OCI-LY7 (cell line): ENCODE data around the gene GALR3. TPM values are rescaled to one million over a fixed set of nuclear protein-coding genes. Genes with fewer than 3 reads are reported as not detected.
"Not testable (repeated sequence)": the region's sequence is repeated elsewhere in the genome, so short reads cannot be mapped to it uniquely, and the experiment has no call there.

ENCODE experiments used
- BruUV-seq: library from RNA; stranded (reverse); fragments of 400-500 nt; replicated peaks from 2 replicates; lab custom pipeline; 2021; lab: Mats Ljungman, UMichigan
- CTCF ChIA-PET: fragments of 300-600 bp; sonication (Branson Sonifier 250); formaldehyde crosslinking; loops from one replicate; lab custom pipeline; 2022; ENCODE audit warnings: antibody characterized with exemption; ENCODE audit not compliant: unreplicated experiment; lab: Charles Lee
- POLR2A ChIA-PET: fragments of 300-600 bp; sonication (Branson Sonifier 250); formaldehyde crosslinking; loops from one replicate; lab custom pipeline; 2022; ENCODE audit warnings: antibody characterized with exemption; lab: Charles Lee
- DNase-seq: peaks from one replicate; pipeline ENCODE4 v3.0.0-alpha.2; 2015; ENCODE audit warnings: low spot score
- H2AFZ ChIP-seq: fragments of 200-600 bp; sonication (generic), shearing (Covaris generic); 2 replicates; pipeline ENCODE4 v1.6.1; 2014; ENCODE audit warnings: mild to moderate bottlenecking, antibody characterized with exemption, low read length, moderate library complexity
- H3K27ac ChIP-seq: fragments of 200-600 bp; sonication (generic); 2 replicates; pipeline ENCODE4 v1.5.1; 2014; ENCODE audit warnings: mixed run types, low read depth, mild to moderate bottlenecking, moderate library complexity, low read length, inconsistent platforms; ENCODE audit not compliant: poor library complexity, severe bottlenecking
- H3K36me3 ChIP-seq: fragments of 200-600 bp; sonication (generic); 2 replicates; pipeline ENCODE4 v1.6.1; 2014; ENCODE audit warnings: mild to moderate bottlenecking, antibody characterized with exemption, low read length, moderate library complexity, mixed read lengths; ENCODE audit not compliant: insufficient read depth
- H3K4me1 ChIP-seq: fragments of 200-600 bp; sonication (generic); 2 replicates; pipeline ENCODE4 v1.5.1; 2014; ENCODE audit warnings: mild to moderate bottlenecking, low read length; ENCODE audit not compliant: insufficient read depth, poor library complexity, severe bottlenecking
- H3K4me2 ChIP-seq: fragments of 200-600 bp; sonication (generic); 2 replicates; pipeline ENCODE4 v1.6.1; 2014; ENCODE audit warnings: mild to moderate bottlenecking, low read length
- H3K4me3 ChIP-seq: fragments of 200-600 bp; sonication (generic); 2 replicates; pipeline ENCODE4 v1.5.1; 2014; ENCODE audit warnings: mild to moderate bottlenecking, low read depth, low read length; ENCODE audit not compliant: poor library complexity, severe bottlenecking
- H3K79me2 ChIP-seq: fragments of 200-600 bp; sonication (generic); 2 replicates; pipeline ENCODE4 v1.6.1; 2016; ENCODE audit warnings: low read depth, mild to moderate bottlenecking, low read length, moderate library complexity, mixed read lengths; ENCODE audit not compliant: insufficient read depth
- H3K9me2 ChIP-seq: fragments of 200-600 bp; sonication (generic); 2 replicates; pipeline ENCODE4 v1.6.1; 2016; ENCODE audit warnings: mild to moderate bottlenecking, low read length, mixed read lengths; ENCODE audit not compliant: insufficient read depth
- H3K9me3 ChIP-seq: fragments of 200-600 bp; sonication (generic); 2 replicates; pipeline ENCODE4 v1.6.1; 2014; ENCODE audit warnings: mild to moderate bottlenecking, mixed run types, low read length, mixed read lengths
- H4K20me1 ChIP-seq: fragments of 200-600 bp; sonication (generic); 2 replicates; pipeline ENCODE4 v1.6.1; 2014; ENCODE audit warnings: mild to moderate bottlenecking, antibody characterized with exemption, low read length, moderate library complexity, mixed read lengths; ENCODE audit not compliant: insufficient read depth
- EZH2phosphoT487 ChIP-seq: fragments of 200-600 bp; sonication (generic); IDR thresholded peaks from 2 replicates; pipeline ENCODE4 v1.6.1; 2018; ENCODE audit warnings: low read depth, borderline replicate concordance, mild to moderate bottlenecking, mixed run types, antibody characterized with exemption, low read length, moderate library complexity, mixed read lengths
- intact Hi-C: fragments of 100-400 bp; cut with micrococcal nuclease; formaldehyde crosslinking; loops from one replicate; pipeline ENCODE4 v1.10.0; 2022; ENCODE audit not compliant: unreplicated experiment
- total RNA-seq, 2 experiments: library from RNA; depleted of rRNA in 1 of 2; stranded (reverse); fragments of >200 nt in 1 of 2; shearing (Covaris generic) in 1 of 2; gene quantifications; 2 replicates each; pipeline ENCODE4 v1.2.3, GENCODE V29; 2014 to 2022
- TF ChIP-seq, protein P1 (sequence below): fragments of 200-600 bp; sonication (generic); conservative IDR thresholded peaks from 2 replicates; pipeline ENCODE4 v1.5.1; 2014; ENCODE audit warnings: mild to moderate bottlenecking, antibody characterized with exemption, low read length, moderate library complexity, mixed read lengths

Gene GALR3
- total RNA-seq, 2 experiments from 2014 or later: not detected

DNA sequence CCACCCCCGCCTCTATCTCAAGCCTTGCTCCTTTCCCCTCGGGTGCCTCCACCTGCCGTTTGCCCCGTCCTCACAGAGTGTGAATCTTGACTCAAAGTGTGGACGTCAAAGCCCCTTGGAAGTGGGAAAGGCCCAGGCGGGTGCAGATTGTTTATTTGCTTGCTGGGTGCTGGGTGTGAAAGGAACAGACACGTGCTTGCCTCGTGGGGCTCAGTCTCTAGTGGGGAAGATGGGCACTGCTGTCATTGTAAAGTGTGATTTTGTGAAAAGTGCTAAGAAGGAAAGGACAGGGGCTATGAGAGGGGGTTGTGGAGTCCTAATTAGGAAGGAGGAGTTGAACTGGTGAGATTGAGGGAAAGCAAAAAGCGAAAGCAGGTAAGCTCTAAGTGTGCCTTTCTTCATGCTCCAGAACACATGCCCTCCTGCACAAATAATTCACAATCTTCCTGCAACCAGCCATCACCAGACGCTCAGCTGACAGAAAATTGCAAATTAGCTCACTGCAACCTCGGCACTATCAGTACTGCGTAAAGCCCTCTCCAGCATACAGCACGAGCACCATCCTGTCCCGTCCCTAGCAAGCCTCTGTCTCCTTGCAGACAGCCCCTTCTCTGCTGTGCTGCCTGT lies 25.2 kb upstream of the GALR3 start:
- Histone ChIP-seq H3K27ac (no peak overlapping the region), H3K79me2 (no peaks in the 10 kb centered on the region), H2AFZ (peak overlapping the region; percentile 63; the same call in 1 of the 2 replicates), H3K36me3 (no peaks in the 10 kb centered on the region), H3K4me2 (peak overlapping the region; percentile 42), H3K4me1 (peaks cover 14% of the 10 kb centered on the region), H3K4me3 (no peak overlapping the region), H3K9me2 (no peaks in the 10 kb centered on the region), H4K20me1 (no peaks in the 10 kb centered on the region), H3K9me3 (no peaks in the 10 kb centered on the region)
- ChIA-PET CTCF (no interaction called here), POLR2A (no interaction called here)
- intact Hi-C loops: no loop called here
- peak; percentile 43 for DNase-seq
- TF ChIP-seq, protein P1, sequence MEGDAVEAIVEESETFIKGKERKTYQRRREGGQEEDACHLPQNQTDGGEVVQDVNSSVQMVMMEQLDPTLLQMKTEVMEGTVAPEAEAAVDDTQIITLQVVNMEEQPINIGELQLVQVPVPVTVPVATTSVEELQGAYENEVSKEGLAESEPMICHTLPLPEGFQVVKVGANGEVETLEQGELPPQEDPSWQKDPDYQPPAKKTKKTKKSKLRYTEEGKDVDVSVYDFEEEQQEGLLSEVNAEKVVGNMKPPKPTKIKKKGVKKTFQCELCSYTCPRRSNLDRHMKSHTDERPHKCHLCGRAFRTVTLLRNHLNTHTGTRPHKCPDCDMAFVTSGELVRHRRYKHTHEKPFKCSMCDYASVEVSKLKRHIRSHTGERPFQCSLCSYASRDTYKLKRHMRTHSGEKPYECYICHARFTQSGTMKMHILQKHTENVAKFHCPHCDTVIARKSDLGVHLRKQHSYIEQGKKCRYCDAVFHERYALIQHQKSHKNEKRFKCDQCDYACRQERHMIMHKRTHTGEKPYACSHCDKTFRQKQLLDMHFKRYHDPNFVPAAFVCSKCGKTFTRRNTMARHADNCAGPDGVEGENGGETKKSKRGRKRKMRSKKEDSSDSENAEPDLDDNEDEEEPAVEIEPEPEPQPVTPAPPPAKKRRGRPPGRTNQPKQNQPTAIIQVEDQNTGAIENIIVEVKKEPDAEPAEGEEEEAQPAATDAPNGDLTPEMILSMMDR: no peak
- TF ChIP-seq EZH2phosphoT487: no peak
- no TSS peak for BruUV-seq

DNA sequence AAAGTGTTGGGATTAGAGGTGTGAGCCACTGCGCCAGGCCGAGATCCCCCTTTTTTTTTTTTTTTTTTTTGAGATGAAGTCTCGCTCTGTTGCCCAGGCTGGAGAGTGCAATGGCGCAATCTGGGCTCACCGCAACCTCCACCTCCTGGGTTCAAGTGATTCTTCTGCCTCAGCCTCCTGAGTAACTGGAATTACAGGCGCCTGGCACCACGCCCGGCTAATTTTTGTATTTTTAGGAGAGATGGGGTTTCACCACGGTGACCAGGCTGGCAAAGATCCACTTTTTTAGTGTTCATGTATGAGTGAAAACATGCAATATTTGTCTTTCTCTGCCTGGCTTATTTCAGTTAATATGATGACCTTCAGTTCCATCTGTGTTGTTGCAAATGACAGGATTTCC lies 23.2 kb upstream of the GALR3 start:
- POLR2A ChIA-PET, CTCF ChIA-PET: not testable (repeated sequence)

DNA sequence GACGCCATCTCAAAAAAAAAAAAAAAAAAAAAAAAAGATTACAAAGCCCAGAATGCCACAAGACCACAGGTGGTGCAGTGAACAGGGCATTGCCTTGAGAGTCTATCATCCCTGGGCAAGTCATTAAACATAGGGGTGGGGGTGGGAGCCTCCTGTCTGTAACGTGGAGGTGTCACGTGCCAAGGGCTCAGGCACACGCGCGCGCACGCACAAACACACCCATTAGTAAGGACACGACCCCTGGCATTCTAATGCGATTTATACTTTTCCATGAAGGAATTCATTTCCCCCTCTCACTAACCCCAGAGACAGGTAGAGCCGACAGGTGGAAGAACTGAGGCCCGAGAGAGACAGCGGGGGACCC lies 21.3 kb upstream of the GALR3 start:
- H4K20me1 ChIP-seq: no peaks in the 10 kb centered on the region
- H3K9me3 ChIP-seq: no peaks in the 10 kb centered on the region
- H3K4me3 ChIP-seq: peak overlapping the region; percentile 51
- H3K9me2 ChIP-seq: no peaks in the 10 kb centered on the region
- no peaks in the 10 kb centered on the region for H3K79me2 ChIP-seq
- BruUV-seq: no TSS peak
- intact Hi-C loops: no loop called here
- H3K36me3 ChIP-seq: no peaks in the 10 kb centered on the region
- ChIA-PET POLR2A (no interaction called here), CTCF (no interaction called here)
- H3K4me1 ChIP-seq: peaks cover 17% of the 10 kb centered on the region
- no peak overlapping the region for H2AFZ ChIP-seq
- peak overlapping the region; percentile 59; the same call in 1 of the 2 replicates for H3K4me2 ChIP-seq
- no peak for TF ChIP-seq EZH2phosphoT487
- TF ChIP-seq, protein P1: no peak
- no peak for DNase-seq
- no peak overlapping the region for H3K27ac ChIP-seq

More for the DNA sequence above, 23.2 kb upstream of the GALR3 start:
- H3K4me1 ChIP-seq: peaks cover 14% of the 10 kb centered on the region
- H4K20me1 ChIP-seq, H3K4me2 ChIP-seq, DNase-seq, H3K9me3 ChIP-seq, intact Hi-C loops, H3K9me2 ChIP-seq, H3K27ac ChIP-seq, H3K4me3 ChIP-seq, H3K36me3 ChIP-seq, BruUV-seq, H3K79me2 ChIP-seq, H2AFZ ChIP-seq: not testable (repeated sequence)
